ENCODE data around the gene KCTD5. TPM values are rescaled to one million over a fixed set of nuclear protein-coding genes. Genes with fewer than 3 reads are reported as not detected.

KCTD5 gene
- total and polyA plus RNA-seq, 2 experiments from 2014 or later, result 19.7 to 31.8 TPM

DNA sequence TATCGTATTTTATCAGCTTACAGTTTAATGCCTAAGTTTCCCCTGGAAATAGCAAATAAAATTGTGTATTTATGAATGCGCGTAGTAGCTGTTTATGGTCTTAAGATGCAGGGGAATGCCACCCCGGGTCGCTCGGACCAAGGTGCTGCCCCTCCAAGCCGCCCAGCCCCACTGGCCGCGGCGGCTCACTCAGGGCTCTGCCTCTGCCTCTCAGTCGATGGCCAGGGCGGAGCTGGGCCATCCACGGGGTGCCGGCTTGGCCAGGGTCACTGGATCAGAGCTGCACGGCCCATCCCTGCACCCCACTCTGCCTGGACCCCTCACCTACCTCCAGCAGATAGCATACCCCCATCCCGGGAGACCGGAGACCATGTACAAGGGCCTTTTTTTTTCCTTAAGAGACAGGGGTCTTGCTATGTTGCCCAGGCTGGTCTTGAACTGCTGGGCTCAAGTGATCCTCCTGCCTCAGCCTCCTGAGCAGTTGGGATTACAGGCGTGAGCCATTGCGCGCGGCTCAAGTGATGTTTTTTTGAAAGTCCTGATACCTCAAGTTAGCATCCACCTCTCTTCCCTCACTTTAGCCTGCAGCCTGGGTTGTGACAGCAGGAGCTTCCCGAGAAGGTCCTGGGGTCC, 26.7 kb downstream of the KCTD5 start:
- Histone ChIP-seq H3F3A (replicated peaks; ENCODE audit: low read depth) (no peaks in the 10 kb centered on the region; the same call in 1 of the 2 replicates), H3K4me3 (no peak overlapping the region), H3K36me3 (ENCODE audit: insufficient read depth) (0 out of 2 replicates have a peak, but pooled peaks cover 5% of the 10 kb centered on the region), H3K9me2 (ENCODE audit: insufficient read depth) (no peaks in the 10 kb centered on the region), H3K4me1 (ENCODE audit: insufficient read depth) (no peaks in the 10 kb centered on the region), H2AFZ (no peak overlapping the region), H3K27ac (ENCODE audit: low read depth) (no peak overlapping the region), H4K20me1 (replicated peaks; ENCODE audit: insufficient read depth) (no peaks in the 10 kb centered on the region; the same call in 1 of the 2 replicates), H3K4me2 (no peak overlapping the region), H3K27me3 (ENCODE audit: insufficient read depth) (no peaks in the 10 kb centered on the region), H3K79me2 (replicated peaks; ENCODE audit: insufficient read depth) (no peaks in the 10 kb centered on the region)
- Mint-ChIP-seq H3K4me3 (no peak overlapping the region), H3K27me3 (ENCODE audit: insufficient read depth, low read depth, poor library complexity) (peaks cover 8% of the 10 kb centered on the region), H3K27ac (no peak overlapping the region), H3K36me3 (ENCODE audit: low read depth) (peaks cover 12% of the 10 kb centered on the region; the same call in 2 of the 3 replicates), H3K9me3 (no peaks in the 10 kb centered on the region), H3K4me1 (no peaks in the 10 kb centered on the region)
- no peak for TF ChIP-seq ZNF331 (CRISPR knock-in tag; IDR thresholded peaks at IDR 0.05; ENCODE audit: low read depth)
- TF ChIP-seq ZNF114 (CRISPR knock-in tag; IDR thresholded peaks at IDR 0.05), result no peak
- TF ChIP-seq, protein P1, sequence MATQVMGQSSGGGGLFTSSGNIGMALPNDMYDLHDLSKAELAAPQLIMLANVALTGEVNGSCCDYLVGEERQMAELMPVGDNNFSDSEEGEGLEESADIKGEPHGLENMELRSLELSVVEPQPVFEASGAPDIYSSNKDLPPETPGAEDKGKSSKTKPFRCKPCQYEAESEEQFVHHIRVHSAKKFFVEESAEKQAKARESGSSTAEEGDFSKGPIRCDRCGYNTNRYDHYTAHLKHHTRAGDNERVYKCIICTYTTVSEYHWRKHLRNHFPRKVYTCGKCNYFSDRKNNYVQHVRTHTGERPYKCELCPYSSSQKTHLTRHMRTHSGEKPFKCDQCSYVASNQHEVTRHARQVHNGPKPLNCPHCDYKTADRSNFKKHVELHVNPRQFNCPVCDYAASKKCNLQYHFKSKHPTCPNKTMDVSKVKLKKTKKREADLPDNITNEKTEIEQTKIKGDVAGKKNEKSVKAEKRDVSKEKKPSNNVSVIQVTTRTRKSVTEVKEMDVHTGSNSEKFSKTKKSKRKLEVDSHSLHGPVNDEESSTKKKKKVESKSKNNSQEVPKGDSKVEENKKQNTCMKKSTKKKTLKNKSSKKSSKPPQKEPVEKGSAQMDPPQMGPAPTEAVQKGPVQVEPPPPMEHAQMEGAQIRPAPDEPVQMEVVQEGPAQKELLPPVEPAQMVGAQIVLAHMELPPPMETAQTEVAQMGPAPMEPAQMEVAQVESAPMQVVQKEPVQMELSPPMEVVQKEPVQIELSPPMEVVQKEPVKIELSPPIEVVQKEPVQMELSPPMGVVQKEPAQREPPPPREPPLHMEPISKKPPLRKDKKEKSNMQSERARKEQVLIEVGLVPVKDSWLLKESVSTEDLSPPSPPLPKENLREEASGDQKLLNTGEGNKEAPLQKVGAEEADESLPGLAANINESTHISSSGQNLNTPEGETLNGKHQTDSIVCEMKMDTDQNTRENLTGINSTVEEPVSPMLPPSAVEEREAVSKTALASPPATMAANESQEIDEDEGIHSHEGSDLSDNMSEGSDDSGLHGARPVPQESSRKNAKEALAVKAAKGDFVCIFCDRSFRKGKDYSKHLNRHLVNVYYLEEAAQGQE (IDR thresholded peaks at IDR 0.05; ENCODE audit: unreplicated experiment), result no peak
- TF ChIP-seq POLR2AphosphoS5 (IDR thresholded peaks at IDR 0.05; ENCODE audit: low read depth), result no peak
- TF ChIP-seq, protein P2, sequence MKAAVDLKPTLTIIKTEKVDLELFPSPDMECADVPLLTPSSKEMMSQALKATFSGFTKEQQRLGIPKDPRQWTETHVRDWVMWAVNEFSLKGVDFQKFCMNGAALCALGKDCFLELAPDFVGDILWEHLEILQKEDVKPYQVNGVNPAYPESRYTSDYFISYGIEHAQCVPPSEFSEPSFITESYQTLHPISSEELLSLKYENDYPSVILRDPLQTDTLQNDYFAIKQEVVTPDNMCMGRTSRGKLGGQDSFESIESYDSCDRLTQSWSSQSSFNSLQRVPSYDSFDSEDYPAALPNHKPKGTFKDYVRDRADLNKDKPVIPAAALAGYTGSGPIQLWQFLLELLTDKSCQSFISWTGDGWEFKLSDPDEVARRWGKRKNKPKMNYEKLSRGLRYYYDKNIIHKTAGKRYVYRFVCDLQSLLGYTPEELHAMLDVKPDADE (IDR thresholded peaks at IDR 0.05), result no peak
- TF ChIP-seq STAT1 (IDR thresholded peaks at IDR 0.05; ENCODE audit: unreplicated experiment), result no peak
- TF ChIP-seq, protein P3, sequence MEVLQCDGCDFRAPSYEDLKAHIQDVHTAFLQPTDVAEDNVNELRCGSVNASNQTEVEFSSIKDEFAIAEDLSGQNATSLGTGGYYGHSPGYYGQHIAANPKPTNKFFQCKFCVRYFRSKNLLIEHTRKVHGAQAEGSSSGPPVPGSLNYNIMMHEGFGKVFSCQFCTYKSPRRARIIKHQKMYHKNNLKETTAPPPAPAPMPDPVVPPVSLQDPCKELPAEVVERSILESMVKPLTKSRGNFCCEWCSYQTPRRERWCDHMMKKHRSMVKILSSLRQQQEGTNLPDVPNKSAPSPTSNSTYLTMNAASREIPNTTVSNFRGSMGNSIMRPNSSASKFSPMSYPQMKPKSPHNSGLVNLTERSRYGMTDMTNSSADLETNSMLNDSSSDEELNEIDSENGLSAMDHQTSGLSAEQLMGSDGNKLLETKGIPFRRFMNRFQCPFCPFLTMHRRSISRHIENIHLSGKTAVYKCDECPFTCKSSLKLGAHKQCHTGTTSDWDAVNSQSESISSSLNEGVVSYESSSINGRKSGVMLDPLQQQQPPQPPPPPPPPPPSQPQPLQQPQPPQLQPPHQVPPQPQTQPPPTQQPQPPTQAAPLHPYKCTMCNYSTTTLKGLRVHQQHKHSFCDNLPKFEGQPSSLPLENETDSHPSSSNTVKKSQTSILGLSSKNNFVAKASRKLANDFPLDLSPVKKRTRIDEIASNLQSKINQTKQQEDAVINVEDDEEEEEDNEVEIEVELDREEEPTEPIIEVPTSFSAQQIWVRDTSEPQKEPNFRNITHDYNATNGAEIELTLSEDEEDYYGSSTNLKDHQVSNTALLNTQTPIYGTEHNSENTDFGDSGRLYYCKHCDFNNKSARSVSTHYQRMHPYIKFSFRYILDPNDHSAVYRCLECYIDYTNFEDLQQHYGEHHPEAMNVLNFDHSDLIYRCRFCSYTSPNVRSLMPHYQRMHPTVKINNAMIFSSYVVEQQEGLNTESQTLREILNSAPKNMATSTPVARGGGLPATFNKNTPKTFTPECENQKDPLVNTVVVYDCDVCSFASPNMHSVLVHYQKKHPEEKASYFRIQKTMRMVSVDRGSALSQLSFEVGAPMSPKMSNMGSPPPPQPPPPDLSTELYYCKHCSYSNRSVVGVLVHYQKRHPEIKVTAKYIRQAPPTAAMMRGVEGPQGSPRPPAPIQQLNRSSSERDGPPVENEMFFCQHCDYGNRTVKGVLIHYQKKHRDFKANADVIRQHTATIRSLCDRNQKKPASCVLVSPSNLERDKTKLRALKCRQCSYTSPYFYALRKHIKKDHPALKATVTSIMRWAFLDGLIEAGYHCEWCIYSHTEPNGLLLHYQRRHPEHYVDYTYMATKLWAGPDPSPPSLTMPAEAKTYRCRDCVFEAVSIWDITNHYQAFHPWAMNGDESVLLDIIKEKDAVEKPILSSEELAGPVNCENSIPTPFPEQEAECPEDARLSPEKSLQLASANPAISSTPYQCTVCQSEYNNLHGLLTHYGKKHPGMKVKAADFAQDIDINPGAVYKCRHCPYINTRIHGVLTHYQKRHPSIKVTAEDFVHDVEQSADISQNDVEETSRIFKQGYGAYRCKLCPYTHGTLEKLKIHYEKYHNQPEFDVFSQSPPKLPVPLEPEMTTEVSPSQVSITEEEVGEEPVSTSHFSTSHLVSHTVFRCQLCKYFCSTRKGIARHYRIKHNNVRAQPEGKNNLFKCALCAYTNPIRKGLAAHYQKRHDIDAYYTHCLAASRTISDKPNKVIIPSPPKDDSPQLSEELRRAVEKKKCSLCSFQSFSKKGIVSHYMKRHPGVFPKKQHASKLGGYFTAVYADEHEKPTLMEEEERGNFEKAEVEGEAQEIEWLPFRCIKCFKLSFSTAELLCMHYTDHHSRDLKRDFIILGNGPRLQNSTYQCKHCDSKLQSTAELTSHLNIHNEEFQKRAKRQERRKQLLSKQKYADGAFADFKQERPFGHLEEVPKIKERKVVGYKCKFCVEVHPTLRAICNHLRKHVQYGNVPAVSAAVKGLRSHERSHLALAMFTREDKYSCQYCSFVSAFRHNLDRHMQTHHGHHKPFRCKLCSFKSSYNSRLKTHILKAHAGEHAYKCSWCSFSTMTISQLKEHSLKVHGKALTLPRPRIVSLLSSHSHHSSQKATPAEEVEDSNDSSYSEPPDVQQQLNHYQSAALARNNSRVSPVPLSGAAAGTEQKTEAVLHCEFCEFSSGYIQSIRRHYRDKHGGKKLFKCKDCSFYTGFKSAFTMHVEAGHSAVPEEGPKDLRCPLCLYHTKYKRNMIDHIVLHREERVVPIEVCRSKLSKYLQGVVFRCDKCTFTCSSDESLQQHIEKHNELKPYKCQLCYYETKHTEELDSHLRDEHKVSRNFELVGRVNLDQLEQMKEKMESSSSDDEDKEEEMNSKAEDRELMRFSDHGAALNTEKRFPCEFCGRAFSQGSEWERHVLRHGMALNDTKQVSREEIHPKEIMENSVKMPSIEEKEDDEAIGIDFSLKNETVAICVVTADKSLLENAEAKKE (CRISPR knock-in tag; IDR thresholded peaks at IDR 0.05), result no peak
- no peak for TF ChIP-seq EZH2phosphoT487 (IDR thresholded peaks at IDR 0.05; ENCODE audit: unreplicated experiment)
- TF ChIP-seq NANOG (IDR thresholded peaks at IDR 0.05; ENCODE audit: borderline replicate concordance), result no peak
- TF ChIP-seq CREB1 (CRISPR knock-in tag; IDR thresholded peaks at IDR 0.05; ENCODE audit: low read depth), result no peak
- no peak for TF ChIP-seq EZH2 (IDR thresholded peaks at IDR 0.05; ENCODE audit: low read depth, unreplicated experiment)
- no peak for TF ChIP-seq JUNB (IDR thresholded peaks at IDR 0.05; ENCODE audit: unreplicated experiment)
- TF ChIP-seq, protein P4, sequence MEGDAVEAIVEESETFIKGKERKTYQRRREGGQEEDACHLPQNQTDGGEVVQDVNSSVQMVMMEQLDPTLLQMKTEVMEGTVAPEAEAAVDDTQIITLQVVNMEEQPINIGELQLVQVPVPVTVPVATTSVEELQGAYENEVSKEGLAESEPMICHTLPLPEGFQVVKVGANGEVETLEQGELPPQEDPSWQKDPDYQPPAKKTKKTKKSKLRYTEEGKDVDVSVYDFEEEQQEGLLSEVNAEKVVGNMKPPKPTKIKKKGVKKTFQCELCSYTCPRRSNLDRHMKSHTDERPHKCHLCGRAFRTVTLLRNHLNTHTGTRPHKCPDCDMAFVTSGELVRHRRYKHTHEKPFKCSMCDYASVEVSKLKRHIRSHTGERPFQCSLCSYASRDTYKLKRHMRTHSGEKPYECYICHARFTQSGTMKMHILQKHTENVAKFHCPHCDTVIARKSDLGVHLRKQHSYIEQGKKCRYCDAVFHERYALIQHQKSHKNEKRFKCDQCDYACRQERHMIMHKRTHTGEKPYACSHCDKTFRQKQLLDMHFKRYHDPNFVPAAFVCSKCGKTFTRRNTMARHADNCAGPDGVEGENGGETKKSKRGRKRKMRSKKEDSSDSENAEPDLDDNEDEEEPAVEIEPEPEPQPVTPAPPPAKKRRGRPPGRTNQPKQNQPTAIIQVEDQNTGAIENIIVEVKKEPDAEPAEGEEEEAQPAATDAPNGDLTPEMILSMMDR (conservative IDR thresholded peaks at IDR 0.05; ENCODE audit: low read depth in 2 of 2), result no peak
- ATAC-seq, result no peak
- no peak for DNase-seq (ENCODE audit: low spot score)

All from GM23338 (cell line).